GM21717 (cell line): Measurements from ENCODE around the gene SLCO4A1.
"Not testable (repeated sequence)": the region's sequence is repeated elsewhere in the genome, so short reads cannot be mapped to it uniquely, and the experiment has no call there.

ENCODE experiments used
- ATAC-seq: cut with Tn5 transposase; IDR thresholded peaks from one replicate; pipeline ENCODE4 v1.9.1; 2021; ENCODE audit warnings: mild to moderate bottlenecking, moderate library complexity; ENCODE audit not compliant: unreplicated experiment

Gene SLCO4A1

DNA sequence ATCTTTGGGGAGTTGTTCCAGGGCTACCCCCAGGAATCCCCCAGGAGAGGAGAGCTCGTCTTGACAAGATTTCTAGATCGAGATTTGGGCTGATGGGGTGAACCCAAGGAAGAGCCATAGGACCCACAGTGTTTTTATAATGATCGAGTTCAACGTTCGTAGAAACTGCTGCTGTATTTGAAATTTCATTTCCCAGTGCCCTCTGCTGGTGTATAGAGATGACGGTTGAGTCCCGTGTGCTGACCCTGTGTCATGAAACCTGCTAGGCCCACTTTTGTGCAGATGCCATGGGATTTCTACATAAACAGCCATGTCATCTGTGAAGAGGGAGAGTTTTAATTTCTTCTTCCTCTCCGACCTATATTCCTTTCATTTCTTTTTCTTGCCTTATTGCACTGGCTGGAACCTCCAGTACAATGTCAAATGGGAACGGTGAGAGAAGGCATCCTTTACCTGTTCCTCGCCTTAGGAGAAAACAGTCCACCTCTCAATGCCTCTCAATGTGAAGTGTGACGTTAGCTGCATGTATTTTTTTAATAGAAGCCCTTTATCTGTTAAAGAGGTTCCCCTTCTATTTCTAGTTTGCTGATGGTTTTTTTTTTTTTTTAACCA, 37.8 kb downstream of the SLCO4A1 start:
- ATAC-seq, result no peak

DNA sequence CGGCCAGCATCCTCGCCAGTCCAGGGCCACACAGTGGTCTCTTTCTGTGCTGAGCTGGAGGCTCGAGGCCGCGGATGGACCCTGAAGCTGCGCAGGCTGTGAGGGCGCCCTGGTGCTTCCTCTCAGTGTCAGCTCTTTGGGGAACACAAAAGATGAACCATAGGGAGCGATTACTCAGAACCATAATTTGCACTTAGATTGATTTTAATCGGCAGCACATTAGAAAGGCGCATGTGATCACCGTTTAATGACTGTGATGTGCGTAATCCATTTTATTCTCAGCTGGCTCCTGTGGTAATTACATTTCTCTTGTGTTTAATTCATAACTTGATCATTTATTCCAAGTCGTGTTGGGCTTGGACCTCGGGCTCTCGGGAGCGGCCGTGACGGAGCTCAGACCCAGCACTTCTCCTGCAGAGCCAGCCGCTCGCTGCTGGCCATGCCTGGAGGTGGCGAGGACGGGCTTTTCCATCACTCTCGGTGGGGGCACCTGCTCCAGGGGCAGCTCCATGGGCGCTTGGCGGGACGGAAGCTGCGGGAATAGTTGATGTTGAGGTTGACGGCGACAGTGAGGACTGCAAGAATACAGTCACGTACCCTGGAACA, 40.7 kb downstream of the SLCO4A1 start:
- no peak for ATAC-seq

DNA sequence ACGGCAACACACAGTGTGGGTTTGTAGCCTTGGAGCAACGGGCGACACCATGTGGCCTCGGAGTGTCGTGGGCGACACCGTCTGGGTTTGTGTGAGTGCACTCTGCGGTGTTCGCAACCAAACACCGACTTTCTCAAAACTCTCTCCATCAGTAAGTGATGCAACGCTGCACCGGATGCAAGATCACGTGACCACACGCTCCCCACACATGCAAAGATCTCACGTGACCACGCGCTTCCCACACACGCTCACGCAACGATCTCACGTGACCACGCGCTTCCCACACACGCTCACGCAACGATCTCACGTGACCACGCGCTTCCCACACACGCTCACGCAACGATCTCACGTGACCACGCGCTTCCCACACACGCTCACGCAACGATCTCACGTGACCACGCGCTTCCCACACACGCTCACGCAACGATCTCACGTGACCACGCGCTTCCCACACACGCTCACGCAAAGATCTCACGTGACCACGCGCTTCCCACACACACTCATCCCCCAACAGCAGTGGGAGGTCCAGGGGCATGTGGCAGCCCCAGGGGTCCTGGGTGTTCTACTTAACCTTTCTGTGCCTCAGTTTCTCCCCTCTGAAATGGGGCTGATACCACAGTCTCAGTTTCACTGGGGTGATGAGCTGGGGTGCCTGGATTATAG, 41.5 kb downstream of the SLCO4A1 start:
- ATAC-seq, result not testable (repeated sequence)

DNA sequence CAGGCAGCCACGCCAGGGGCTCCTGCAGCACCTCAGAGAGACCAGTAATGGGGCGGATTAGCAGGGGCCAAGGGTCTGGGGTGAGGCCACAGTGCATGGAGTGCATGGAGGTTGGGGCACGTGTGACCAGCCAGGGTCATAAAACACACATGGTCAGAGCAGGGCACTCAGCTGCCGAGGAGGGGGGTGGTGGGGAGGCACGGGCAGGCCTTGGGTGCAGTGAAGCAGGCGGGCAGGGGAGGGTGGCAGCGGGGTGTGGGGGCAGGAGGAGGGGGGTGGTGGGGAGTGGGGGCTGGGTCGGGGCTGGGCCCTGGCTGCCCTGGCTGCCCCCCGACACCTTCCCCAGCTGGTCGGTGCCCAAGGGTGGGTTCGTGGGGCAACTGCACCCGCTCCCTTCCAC, 42.7 kb downstream of the SLCO4A1 start:
- no peak for ATAC-seq

DNA sequence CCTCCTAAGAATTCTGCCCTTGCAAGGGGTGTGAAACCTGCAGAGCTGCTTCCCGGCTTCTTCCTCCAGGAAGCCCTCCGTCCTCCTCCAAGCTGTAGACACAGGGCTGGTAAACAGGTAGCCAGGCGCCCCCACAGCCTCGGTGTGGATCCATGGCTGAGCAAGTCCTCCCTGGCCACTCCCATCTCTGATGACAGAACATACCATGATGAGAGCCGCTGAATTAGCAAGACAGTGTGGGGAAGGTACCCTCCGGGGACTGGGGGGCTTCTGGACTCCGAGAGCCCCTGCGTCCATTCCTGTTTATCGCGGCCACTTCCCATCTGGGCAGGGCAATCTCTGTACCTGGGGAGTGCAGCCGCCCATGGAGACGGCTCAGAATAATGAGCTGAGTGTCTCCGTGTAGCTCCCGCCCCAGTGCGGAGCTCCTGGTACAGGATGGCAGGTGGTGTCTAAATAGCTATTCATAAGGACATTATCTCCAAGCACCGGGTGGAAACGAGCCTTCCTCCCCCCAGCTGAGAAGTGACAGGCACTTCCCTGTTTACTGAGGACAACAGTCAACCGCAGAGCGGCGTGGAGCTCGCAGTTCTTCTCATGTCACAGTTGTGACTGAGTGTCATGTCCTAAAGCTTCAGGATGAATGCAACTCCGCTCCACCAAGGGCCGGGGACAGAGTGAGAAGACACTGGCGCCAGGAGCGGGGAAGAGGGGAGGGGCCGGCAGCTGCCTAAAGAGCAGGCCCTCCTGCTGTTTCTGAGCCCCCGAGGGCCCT, 43.7 kb downstream of the SLCO4A1 start:
- ATAC-seq, result no peak

DNA sequence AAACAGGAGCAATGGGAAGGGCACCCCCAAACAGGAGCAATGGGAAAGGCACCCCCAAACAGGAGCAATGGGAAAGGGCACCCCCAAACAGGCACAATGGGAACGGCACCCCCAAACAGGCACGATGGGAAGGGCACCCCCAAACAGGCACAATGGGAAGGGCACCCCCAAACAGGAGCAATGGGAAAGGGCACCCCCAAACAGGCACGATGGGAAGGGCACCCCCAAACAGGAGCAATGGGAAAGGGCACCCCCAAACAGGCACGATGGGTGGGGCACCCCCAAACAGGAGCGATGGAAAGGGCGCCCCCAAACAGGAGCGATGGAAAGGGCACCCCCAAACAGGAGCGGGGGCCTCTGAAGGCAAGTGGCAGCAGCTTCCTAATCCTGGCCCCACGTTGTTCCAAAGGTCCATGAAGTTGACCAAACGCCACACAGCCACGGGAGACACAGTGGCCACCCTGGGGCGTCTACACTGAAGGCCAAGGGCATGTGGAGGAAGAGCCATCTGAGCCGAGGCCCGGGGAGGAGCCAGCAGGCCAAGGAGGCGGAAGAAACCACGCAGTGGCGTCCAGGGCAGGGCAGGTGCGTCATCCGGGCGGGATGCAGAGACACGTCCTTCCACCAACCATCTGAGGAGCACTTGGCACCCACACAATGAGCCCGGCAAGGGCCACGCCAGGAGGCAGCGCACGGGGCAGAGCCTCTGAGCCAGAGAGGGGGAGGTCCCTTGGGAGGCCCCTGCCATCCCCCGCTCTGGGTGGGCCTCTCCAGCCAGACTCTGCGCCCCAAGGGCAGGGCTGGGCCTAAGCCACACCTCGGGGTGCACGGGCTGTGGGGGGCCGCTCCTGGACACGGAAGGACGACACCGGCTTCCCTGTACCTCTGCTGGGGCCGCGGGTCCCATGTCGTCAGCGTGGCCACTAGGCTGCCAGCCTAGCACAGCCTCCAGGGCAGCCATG, 44.8 kb downstream of the SLCO4A1 start:
- ATAC-seq, result no peak

DNA sequence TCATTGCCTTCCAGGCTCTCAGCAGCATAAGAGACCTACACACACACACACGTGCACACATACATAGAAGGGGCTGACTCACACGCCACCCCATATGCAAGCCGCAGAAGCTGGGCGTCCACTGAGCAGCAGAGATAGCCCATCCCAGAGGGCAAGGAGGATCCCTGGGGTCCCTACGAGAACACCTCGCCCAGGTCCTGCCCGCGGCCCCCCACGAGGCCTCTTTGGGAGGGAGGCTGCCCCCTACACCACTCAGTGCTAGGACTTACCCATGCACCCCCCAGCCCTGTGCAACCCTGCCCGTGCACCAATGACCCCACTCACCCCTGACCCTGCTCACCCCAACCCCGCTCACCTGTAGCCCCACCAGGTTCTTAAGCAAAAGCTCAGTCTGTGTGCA, 45.8 kb downstream of the SLCO4A1 start:
- ATAC-seq, result no peak

DNA sequence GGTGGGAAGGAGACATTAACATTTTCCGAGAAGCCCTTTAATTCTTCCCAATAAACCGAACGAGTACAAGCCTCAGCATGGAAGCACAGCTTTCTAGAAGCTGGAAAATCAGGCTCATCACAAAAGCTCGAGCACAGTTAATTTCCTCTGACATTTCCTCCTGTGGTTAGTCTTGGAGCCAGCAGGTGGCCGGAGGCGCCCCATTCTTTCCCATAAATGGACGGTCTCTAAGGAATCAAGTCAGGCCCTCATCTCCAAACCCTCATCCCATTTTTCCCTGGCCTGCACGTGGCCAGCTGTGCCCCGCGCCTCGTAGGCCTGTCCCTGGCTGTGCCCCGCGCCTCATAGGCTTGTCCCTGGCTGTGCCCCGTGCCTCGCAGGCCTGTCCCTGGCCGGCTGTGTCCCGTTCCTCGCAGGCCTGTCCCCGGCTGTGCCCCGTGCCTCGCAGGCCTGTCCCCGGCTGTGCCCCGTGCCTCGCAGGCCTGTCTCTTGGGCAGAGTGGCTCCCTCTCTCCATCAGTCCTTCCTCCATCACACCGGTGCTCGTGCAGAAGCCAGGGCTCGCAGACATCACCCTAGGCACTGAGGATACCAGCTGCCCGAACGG, 46.7 kb downstream of the SLCO4A1 start:
- ATAC-seq, result no peak

DNA sequence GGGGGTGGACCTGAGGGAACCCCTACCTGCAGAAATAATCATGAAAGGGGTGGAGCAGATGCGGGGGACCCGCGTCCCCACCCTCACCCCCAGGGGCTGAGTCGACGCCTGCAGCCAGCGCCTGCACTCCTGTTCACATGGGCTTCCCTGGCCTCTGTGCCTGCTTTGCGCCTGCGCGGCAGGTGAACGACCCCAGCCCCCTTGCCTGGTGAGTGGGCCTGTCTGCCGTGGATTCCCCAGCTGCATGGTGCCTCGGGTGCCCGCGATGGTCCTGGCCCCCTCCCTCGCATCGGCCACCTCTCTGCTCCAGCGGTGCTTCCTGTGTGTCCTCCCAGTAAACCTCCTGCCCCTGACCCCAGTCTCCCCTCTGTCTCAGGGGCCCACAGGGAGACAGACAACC, 47.6 kb downstream of the SLCO4A1 start:
- ATAC-seq, result no peak

DNA sequence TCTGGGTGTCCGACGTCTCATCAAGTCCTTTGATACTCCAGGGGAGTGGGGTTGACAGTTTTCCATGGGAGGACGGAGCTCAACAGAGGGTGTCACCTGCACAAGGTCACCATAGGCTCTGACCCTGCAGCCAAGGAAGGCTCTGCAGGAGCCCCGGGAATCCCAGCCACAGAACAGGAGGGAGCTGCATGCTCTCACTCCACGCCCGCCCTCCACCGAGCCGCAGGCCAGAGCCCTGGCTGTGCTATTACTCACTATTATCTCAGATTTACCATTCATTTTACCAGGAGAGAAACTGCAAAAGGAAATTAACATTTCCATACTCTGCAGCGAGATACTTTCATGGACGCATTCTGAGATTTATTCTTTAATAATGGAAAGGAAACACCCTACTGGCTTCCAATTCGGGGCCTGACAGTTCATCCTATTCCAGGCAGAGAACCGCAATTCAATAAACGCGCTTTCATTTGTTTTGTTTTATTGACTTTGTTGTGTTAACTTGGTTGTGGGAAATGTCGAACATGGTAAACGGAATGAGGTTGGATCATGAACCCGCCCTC, 48.0 kb downstream of the SLCO4A1 start:
- ATAC-seq, result no peak

DNA sequence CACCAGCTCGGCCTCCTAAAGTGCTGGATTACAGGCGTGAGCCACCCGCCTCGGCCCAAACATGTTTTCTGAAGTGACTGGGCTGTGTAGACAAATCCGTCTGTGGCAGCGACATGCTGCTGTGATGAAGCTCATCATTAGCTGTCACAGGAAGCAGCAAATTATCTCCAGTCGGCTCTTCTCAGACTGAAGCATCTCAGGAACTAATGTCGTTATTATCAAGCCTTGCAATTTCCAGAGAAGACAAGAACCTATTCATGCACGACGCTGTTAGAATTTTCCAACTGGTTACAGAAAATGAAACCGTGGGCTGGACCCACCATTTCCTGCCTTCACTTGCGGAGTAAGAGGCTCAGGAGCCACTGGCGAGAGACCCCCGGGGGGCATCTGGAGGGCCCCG, 49.2 kb downstream of the SLCO4A1 start:
- ATAC-seq, result no peak

DNA sequence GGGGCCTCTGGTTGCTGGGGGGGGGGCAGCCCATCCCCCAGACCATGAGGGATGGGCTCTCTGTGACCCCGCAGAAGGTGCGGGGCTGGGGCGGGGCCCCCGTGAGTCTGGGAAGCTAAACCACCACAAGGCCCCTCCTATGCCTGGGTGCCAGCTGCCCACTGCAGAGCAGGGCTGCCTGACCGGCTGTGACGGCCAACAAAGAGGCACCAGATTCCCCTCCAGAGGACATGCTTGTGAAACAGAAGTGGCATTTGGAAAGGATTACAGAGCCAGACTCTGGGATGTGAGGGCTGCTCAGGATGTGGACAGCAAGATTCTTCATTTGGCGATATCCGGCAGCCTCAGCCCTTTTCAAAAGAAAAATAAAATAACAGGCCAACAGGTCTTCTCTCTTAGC, 49.9 kb downstream of the SLCO4A1 start:
- ATAC-seq, result no peak

DNA sequence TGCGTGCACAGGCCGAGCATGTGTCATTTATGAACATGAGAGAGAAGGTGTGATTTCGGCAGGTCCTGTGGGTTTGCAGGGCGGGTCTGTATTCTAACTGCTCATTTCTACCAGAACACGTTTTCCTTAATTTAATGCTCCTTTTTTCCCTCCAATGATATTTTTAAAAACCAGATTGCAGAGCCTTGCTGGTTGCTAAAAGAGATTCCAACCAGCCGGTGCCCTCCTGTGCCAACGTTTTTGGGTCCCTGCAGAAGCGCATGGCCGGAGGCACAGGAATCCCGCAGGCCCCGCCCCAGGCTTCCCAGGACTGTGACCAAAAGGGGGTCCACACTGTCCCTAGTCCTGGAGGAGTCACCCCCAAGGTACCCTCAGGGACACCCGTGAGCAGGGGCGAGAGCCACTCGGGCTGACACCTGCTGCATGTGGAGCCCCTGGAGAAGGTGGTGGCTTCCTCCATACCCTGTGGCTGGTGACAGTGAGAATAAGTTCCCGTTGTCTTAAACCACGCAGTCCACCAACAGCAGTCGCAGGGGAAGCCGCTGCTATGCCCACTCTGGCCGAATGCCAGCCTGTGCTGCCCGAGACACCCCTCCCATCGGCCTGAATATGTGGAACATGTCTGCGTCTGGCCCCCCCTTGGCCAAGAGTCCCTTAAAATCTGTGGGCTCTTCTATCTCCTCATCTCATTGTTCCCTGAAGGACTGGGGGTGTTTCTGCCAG, 50.7 kb downstream of the SLCO4A1 start:
- no peak for ATAC-seq

DNA sequence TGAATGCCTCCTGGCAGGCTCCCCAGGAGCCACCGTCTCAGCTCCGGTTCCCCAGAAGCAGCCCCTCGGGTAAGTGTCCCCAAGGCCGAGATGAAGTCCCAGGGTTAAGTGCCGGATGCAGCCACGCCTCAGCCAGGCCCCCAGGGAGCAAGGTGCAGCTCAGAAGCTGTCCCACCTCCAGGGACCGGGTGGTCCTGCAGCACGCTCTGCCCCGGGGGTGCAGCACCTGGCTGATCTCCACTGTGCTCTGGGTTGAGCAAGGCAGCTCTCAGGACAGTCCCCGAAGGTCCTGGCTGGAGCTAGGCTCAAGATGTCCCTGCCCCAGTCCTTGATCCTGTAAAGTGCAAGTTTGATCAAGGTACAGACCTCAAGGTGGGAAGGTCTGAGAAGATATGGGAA, 51.2 kb downstream of the SLCO4A1 start:
- no peak for ATAC-seq

DNA sequence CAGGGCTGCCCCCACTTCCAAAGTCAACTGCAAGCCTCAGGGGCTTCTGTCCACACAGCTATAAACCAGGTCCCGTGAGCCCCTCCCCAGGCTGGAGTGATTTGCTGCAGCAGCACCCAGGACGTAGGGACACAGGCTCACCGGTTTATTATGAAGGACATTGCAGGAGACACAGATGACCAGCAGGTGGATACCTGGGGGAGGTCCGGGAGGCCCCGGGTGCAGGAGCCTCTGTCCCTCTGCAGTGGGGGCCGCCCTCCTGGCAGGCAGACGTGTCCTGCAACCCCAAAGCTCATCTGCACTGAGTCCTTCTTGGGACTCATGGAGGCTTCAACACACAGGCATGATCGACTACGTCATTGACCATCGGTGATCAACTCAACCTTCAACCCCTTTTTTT, 51.8 kb downstream of the SLCO4A1 start:
- ATAC-seq, result no peak

DNA sequence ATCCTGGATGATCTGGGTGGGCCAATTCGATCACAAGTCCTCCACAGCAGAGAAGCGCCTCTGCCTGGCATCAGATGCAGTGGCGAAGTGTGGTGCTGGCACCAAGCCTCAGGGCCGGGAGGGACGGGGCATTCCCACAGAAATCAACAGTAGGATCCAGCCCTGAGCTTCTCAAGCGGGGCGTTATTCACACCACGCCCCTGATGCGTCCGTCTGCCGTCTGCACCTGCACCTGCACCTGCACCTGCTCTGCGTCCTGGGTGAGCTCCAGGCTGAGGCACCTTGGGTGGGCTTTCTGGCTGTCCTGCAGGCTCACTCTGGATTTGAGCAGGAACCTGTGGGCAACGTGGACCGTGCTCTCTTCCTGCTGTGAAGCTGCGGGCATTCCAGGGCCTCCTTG, 52.6 kb downstream of the SLCO4A1 start:
- ATAC-seq, result no peak

DNA sequence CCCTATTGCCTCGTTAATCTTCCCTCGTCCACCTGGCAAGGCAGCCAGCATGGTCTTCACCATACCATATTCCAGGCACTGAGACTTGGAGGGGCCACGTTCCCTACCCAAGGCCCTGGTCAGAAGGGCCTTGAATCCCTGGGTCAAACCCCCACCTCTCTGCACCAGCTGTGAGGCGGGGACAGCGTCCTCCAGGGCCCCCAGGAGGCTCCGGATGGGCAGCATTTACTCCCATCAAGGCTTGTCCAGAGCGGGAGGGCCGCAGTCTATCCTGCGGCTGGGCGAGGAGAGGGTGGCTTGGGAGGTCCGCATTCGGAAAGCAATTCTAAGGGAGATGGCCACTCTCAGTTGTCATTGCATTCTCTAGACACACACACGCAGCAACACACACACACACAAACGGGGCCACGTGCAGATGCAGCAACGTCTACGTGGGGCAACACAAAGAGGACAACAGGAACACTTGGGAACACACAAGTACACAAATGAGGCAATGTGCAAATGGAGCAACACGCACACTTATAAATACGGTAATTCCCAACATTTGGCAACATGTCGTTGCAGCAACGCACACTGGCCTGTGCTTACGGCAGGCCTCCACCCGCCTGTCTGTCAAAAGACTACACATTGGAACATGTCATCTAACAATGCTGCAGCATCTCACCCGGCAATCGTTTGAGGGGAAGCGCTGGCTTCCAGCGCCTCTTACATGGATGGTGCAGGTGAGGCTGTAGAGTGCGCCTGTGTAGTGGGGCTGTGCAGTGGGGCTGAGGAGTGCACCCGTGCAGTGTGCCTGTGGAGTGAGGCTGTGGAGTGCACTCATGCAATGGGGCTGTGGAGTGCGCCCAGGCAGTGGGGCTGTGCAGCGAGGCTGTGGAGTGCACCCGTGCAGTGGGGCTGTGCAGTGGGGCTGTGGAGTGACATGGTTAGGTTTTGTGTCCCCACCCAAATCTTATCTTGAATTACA, 53.4 kb downstream of the SLCO4A1 start:
- no peak for ATAC-seq

DNA sequence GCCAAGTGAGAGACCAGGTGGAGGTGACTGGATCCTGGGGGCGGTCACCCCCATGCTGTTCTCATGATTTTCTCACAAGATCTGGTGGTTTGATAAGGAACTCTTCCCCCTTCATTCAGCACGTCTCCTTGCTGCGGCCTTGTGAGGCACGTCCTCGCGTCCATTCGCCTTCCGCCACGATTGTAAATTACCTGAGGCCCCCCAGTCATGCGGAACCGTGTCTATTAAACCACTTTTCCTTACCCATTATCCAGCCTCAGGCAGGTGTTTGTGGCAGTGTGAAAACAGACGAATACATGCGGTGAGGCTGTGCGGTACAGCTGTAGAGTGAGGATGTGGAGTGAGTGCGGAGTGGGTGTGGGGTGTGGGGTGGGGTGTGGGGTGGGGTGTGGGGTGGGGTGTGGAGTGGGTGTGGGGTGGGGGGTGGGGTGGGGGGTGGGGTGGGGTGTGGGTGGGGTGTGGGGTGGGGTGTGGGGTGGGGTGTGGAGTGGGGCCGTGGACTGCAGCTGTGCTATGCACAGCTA, 54.2 kb downstream of the SLCO4A1 start:
- ATAC-seq, result no peak
